ENCODE results near the gene PTCH2.
A peak's percentile ranks its signal among the peaks of the same experiment; 100 is the strongest.

PTCH2 gene, protein sequence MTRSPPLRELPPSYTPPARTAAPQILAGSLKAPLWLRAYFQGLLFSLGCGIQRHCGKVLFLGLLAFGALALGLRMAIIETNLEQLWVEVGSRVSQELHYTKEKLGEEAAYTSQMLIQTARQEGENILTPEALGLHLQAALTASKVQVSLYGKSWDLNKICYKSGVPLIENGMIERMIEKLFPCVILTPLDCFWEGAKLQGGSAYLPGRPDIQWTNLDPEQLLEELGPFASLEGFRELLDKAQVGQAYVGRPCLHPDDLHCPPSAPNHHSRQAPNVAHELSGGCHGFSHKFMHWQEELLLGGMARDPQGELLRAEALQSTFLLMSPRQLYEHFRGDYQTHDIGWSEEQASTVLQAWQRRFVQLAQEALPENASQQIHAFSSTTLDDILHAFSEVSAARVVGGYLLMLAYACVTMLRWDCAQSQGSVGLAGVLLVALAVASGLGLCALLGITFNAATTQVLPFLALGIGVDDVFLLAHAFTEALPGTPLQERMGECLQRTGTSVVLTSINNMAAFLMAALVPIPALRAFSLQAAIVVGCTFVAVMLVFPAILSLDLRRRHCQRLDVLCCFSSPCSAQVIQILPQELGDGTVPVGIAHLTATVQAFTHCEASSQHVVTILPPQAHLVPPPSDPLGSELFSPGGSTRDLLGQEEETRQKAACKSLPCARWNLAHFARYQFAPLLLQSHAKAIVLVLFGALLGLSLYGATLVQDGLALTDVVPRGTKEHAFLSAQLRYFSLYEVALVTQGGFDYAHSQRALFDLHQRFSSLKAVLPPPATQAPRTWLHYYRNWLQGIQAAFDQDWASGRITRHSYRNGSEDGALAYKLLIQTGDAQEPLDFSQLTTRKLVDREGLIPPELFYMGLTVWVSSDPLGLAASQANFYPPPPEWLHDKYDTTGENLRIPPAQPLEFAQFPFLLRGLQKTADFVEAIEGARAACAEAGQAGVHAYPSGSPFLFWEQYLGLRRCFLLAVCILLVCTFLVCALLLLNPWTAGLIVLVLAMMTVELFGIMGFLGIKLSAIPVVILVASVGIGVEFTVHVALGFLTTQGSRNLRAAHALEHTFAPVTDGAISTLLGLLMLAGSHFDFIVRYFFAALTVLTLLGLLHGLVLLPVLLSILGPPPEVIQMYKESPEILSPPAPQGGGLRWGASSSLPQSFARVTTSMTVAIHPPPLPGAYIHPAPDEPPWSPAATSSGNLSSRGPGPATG

DNA sequence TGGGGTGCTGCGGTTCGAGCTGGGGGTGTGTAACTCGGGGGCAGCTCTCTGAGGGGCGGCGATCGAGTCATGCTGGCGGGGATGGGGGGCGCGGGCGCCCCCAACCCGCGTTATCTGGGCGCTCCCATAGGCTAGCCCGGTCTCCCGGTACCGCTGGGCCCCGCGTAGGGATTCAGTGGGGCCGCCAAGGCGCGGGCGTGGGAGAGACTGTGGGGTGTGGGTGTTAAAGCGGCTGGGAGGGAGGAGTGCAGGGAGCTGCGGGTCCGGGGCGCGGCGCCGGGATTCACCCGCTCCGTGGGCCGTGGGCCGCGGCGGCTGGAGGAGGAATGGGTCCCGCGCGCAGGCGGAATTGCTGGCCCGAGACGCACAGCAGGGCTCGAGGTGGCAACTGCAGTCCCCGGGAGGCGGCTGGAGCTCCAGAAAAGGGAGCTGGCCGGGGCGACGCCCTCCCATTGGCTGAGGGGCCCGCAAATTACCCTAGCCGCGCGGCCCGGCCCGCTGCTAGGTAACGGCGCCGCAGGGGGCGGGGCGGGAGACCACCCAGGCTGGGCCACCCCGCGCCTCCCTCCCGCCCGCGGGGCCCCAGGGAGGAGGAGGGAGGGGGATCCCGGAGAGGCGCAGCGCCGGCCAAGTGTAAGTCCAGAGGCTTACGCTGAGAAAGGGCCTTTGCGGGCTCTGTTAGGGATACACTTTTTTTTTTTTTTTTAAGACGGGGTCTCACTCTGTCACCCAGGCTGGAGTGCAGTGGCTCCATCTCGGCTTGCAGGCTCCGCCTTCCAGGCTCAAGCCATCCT lies at the start of gene PTCH2:
Gene PTCH2, minus strand, starts transcription at position 392 of the 794 bp plus-strand sequence. Its CDS starts 321 bp downstream, at position 71.
- peak within 1 kb of the TSS; percentile 93 for H3K4me2 ChIP-seq (ENCODE audit: low read length)
- H3K36me3 ChIP-seq (ENCODE audit: control insufficient read depth, insufficient read depth, low read length) = no peaks in the 10 kb centered on the region
- H3K9ac ChIP-seq = peak within 1 kb of the TSS; percentile 19
- H3K27me3 ChIP-seq (ENCODE audit: control insufficient read depth, insufficient read depth, low read length) = no peaks in the 10 kb centered on the region
- no peaks in the 10 kb centered on the region for H3K9me3 ChIP-seq (ENCODE audit: control insufficient read depth, low read length)
- H3K4me1 ChIP-seq = no peaks in the 10 kb centered on the region
- no peaks in the 10 kb centered on the region for H3K79me2 ChIP-seq
- H3K27ac ChIP-seq = peak within 1 kb of the TSS; percentile 32
- H3K4me3 ChIP-seq (ENCODE audit: low read depth, low read length) = peak within 1 kb of the TSS; percentile 92
- peak within 1 kb of the TSS; percentile 83 for H2AFZ ChIP-seq
- TF ChIP-seq, protein P1, sequence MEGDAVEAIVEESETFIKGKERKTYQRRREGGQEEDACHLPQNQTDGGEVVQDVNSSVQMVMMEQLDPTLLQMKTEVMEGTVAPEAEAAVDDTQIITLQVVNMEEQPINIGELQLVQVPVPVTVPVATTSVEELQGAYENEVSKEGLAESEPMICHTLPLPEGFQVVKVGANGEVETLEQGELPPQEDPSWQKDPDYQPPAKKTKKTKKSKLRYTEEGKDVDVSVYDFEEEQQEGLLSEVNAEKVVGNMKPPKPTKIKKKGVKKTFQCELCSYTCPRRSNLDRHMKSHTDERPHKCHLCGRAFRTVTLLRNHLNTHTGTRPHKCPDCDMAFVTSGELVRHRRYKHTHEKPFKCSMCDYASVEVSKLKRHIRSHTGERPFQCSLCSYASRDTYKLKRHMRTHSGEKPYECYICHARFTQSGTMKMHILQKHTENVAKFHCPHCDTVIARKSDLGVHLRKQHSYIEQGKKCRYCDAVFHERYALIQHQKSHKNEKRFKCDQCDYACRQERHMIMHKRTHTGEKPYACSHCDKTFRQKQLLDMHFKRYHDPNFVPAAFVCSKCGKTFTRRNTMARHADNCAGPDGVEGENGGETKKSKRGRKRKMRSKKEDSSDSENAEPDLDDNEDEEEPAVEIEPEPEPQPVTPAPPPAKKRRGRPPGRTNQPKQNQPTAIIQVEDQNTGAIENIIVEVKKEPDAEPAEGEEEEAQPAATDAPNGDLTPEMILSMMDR (IDR thresholded peaks at IDR 0.05) = no peak

DNA sequence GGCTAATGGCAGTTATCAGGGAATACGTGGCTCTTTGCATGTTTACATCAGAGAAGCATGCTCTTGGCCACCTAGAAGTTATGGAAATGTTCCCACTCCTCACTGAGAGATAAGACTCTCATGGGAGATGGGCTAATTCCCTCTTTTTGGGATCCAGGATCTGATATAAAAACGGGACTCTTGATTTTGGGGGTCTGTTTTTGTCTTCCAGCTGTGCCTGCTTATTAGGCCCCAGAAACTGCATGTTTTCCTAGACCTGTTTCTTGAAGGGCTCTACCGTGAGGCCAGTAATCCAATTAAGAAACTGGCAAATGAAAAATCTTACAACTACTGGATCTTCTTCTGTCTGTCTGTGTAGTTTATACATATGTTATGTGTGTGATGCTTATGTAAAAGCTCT lies 47.0 kb upstream of the PTCH2 start:
- no peaks in the 10 kb centered on the region for H3K36me3 ChIP-seq (ENCODE audit: control insufficient read depth, insufficient read depth, low read length)
- no peak overlapping the region for H3K4me3 ChIP-seq (ENCODE audit: low read depth, low read length)
- no peak overlapping the region for H2AFZ ChIP-seq
- peaks cover 6% of the 10 kb centered on the region for H3K4me1 ChIP-seq
- no peak overlapping the region for H3K27ac ChIP-seq
- TF ChIP-seq, protein P1 (IDR thresholded peaks at IDR 0.05) = no peak
- no peaks in the 10 kb centered on the region for H3K9me3 ChIP-seq (ENCODE audit: control insufficient read depth, low read length)
- H3K4me2 ChIP-seq (ENCODE audit: low read length) = no peak overlapping the region
- H3K9ac ChIP-seq = no peak overlapping the region
- H3K27me3 ChIP-seq (ENCODE audit: control insufficient read depth, insufficient read depth, low read length) = no peaks in the 10 kb centered on the region
- no peaks in the 10 kb centered on the region for H3K79me2 ChIP-seq

DNA sequence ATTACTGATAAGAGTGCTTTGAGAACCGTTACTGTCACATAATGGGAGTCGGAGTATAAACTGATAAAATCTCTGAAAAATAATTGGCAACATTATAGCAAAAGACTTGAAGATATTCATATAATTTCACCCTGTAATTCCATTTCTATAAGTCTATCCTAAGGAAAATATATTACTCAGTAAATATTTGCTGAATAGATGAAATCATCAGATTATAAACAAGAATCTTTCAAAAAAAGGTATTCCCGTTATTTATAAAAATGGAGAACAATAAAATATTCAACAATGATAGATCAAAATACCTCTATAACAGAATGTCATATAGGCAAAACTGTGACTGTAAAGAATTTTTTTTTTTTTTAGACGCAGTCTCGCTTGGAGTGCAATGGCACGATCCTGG lies 42.4 kb upstream of the PTCH2 start:
- TF ChIP-seq, protein P1 (IDR thresholded peaks at IDR 0.05) = no peak
- H3K4me2 ChIP-seq (ENCODE audit: low read length) = no peak overlapping the region
- H3K27ac ChIP-seq = no peak overlapping the region
- H3K27me3 ChIP-seq (ENCODE audit: control insufficient read depth, insufficient read depth, low read length) = no peaks in the 10 kb centered on the region
- no peak overlapping the region for H2AFZ ChIP-seq
- no peaks in the 10 kb centered on the region for H3K4me1 ChIP-seq
- H3K9ac ChIP-seq = no peak overlapping the region
- H3K9me3 ChIP-seq (ENCODE audit: control insufficient read depth, low read length) = no peaks in the 10 kb centered on the region
- no peaks in the 10 kb centered on the region for H3K36me3 ChIP-seq (ENCODE audit: control insufficient read depth, insufficient read depth, low read length)
- no peaks in the 10 kb centered on the region for H3K79me2 ChIP-seq
- H3K4me3 ChIP-seq (ENCODE audit: low read depth, low read length) = no peak overlapping the region

DNA sequence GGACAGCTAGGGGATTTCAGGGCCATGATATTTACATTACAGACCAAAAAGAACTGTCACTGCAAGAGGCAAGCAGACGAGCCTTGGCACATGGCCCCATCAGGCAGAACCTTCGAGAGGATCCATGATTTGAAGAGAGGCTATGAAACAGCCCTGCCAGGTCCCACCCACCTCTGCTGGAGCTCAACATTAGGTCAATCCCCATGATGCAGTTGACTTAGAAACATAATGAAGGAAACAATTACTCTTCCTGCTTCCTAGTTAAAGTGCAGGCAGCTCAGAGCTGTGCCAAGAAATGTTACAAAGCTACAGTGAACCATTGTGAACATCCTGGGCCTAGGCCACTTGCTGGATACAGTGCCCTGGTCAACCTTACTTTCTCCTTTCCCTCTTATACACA lies 41.7 kb upstream of the PTCH2 start:
- Histone ChIP-seq H2AFZ (no peak overlapping the region), H3K36me3 (ENCODE audit: control insufficient read depth, insufficient read depth, low read length) (no peaks in the 10 kb centered on the region), H3K79me2 (no peaks in the 10 kb centered on the region), H3K4me3 (ENCODE audit: low read depth, low read length) (no peak overlapping the region), H3K9ac (no peak overlapping the region), H3K27me3 (ENCODE audit: control insufficient read depth, insufficient read depth, low read length) (no peaks in the 10 kb centered on the region), H3K27ac (no peak overlapping the region), H3K4me2 (ENCODE audit: low read length) (no peak overlapping the region), H3K4me1 (no peaks in the 10 kb centered on the region), H3K9me3 (ENCODE audit: control insufficient read depth, low read length) (no peaks in the 10 kb centered on the region)
- TF ChIP-seq, protein P1 (IDR thresholded peaks at IDR 0.05) = no peak
